ENCODE measurements around the gene GFM1.
A peak's percentile ranks its signal among the peaks of the same experiment; 100 is the strongest.

Gene GFM1

DNA sequence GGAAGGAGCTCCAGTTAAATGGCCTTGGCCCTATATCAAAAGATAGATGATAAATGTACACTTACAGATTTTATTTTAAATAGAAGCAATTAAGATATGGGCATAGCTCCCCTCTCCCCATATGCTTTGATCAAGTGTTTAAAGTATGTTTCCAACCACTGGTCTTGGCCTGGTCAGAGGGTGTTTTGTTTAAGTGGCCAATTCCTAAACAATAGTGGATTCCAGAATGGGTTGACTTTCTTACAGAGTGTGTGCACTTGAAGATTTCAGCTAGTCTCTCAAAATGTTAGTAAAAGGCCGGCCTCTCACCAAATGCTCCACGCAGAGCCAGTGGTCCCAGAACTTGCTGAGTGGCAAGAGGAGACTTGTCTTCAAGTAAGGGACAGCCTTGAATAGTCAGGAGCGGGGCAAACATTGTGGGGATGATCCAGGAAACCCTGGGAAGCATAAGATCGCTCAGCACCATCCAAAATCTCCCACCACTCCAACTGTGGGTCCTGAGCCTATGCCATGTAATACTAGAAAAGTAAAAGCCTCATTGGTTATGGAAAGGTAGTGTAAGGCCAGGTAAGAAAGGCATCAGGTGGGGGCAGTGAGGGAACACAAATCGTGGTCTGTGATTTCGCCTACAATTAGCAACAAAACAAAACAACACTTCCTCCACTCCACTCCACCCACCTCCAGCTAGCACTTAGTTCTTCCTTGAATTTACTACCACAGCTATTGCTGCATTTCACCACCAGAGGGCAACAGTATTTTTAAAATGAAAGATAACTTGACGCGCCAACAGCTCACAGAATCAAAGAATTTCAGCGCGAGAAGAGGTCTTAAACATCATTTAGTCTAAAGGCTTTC, 83.1 kb downstream of the GFM1 start:
- no peak overlapping the region for H3K4me3 ChIP-seq (ENCODE audit: low read length)
- TF ChIP-seq ZNF274 (IDR thresholded peaks at IDR 0.05; ENCODE audit: low read depth, low read length): no peak

DNA sequence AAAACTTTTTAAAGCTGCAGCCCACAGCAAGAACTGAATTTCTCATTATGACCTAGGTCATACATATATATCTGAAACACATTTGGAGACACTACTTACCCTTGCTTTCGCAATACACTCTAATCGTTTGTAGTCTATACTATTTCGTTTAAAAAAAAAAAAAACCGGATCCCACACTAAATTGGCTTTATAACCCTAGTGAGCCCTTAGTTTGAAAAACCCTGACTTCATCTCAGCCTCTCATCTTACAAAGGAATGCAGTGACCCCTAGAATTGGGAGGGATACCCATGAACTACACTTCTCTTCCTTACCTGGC, 83.7 kb downstream of the GFM1 start:
- no peak overlapping the region for H3K4me3 ChIP-seq (ENCODE audit: low read length)
- TF ChIP-seq ZNF274 (IDR thresholded peaks at IDR 0.05; ENCODE audit: low read depth, low read length): no peak

- no peak for TF ChIP-seq ZNF274 (IDR thresholded peaks at IDR 0.05; ENCODE audit: low read depth, low read length)
- H3K4me3 ChIP-seq (ENCODE audit: low read length): no peak overlapping the region
These were observed 84.5 kb downstream of the GFM1 start for GRCh38 chr3:158728851-158729250.

GRCh38 chr3:158731486-158731885, 87.2 kb downstream of the GFM1 start:
- H3K4me3 ChIP-seq (ENCODE audit: low read length): peak overlapping the region; percentile 47; the same call in 1 of the 2 replicates

GRCh38 chr3:158731938-158732855, 87.9 kb downstream of the GFM1 start, which contains the start of gene RARRES1:
Gene RARRES1, minus strand, starts transcription at chr3:158732457. Its CDS starts 42 bp downstream, at chr3:158732415.
- peak within 1 kb of the TSS; percentile 47; the same call in 1 of the 2 replicates for H3K4me3 ChIP-seq (ENCODE audit: low read length)
- no peak for TF ChIP-seq ZNF274 (IDR thresholded peaks at IDR 0.05; ENCODE audit: low read depth, low read length)

More at GRCh38 chr3:158731486-158731885, 87.2 kb downstream of the GFM1 start:
- TF ChIP-seq ZNF274 (IDR thresholded peaks at IDR 0.05; ENCODE audit: low read depth, low read length): no peak

DNA sequence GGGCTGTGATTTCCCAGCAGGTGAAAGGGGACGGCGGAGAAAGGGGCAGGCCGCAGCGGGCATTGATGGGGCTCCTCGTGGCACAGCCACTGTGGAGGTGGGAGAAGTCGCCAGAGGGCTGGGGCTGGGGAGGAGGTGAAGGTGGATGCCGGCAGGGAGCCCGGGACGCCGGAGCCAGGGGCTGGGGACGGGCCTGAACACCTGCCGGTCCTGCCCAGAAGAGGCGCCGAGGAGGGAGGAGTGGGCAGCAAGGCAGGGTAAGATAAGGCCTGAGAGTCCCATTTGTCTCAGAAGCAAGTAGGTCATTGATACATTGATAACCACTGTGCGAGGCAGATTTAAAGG, 88.5 kb downstream of the GFM1 start:
- no peak overlapping the region for H3K4me3 ChIP-seq (ENCODE audit: low read length)
- no peak for TF ChIP-seq ZNF274 (IDR thresholded peaks at IDR 0.05; ENCODE audit: low read depth, low read length)

DNA sequence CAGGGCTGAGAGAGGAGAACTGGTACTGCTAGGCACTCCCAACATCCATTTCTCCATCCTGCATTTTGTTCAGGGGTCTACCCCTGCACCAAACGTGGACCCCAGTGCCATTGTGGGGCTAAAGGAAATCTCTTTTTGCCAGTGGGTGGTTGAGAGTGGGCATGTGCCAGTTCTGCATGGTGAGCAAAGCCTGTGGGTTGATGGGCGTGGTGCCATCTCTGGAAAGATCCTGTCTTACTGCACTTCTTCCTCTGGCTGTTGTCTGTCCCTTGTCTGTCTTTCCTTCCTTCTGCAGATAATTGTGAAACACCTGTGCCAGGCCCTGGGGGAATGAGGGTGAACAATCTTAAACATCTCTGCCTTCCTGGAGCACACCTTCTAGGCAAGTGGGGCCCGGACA, 89.3 kb downstream of the GFM1 start:
- no peak overlapping the region for H3K4me3 ChIP-seq (ENCODE audit: low read length)
- no peak for TF ChIP-seq ZNF274 (IDR thresholded peaks at IDR 0.05; ENCODE audit: low read depth, low read length)

DNA sequence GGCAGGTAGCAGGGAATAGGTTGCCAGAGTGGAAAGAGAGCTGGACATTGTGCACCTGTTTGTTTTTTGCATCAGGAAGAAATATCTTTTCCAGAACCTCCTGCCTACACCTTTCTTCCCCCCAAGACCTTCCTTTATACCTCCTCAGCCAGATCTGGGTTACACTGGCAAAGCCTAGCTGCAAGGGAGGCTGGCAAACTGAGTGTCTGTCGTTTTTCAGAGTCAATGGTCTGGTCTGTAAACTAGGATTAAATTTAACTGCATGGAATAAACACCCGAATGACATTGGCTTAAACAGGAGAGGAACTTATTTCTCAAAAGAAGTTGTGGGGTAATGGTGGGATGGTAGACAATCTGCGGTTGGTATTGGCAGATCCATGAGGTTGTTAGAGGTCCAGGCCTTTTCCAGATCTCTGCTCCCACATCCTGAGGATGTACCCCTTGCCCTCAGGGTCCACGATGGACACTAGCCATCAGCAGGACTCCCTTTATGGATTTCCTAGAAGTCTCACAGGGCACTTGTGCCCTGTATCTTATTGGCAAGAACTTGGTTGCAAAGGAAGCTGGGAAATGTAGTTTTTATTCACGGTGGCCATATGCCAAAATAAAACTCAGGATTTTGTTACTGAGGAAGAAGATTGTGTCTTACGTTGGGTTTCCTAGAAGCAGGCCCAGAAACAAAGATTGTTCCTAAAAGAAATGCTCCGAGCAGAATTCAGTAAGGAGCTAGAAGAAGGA, 91.1 kb downstream of the GFM1 start:
- H3K4me3 ChIP-seq (ENCODE audit: low read length): no peak overlapping the region
- TF ChIP-seq ZNF274 (IDR thresholded peaks at IDR 0.05; ENCODE audit: low read depth, low read length): no peak

DNA sequence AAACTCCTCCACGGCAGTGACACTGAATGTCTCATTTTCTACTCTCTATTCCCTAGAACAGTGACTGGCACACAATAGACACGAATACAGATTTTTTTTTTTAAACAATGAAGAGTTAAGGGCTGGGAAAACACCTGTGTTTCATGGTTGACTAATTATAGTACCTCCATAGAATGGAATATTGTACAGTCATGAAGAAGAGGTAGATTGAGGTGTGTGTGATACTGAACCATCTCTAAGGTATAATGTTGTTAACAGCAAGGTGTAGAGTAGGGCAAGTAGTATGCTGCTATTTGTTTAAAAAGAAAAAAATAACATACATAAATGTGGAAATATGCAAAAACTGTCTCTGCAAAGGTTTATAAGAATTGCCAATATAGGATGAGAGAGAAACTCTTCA, 93.1 kb downstream of the GFM1 start:
- no peak for TF ChIP-seq ZNF274 (IDR thresholded peaks at IDR 0.05; ENCODE audit: low read depth, low read length)
- no peak overlapping the region for H3K4me3 ChIP-seq (ENCODE audit: low read length)

DNA sequence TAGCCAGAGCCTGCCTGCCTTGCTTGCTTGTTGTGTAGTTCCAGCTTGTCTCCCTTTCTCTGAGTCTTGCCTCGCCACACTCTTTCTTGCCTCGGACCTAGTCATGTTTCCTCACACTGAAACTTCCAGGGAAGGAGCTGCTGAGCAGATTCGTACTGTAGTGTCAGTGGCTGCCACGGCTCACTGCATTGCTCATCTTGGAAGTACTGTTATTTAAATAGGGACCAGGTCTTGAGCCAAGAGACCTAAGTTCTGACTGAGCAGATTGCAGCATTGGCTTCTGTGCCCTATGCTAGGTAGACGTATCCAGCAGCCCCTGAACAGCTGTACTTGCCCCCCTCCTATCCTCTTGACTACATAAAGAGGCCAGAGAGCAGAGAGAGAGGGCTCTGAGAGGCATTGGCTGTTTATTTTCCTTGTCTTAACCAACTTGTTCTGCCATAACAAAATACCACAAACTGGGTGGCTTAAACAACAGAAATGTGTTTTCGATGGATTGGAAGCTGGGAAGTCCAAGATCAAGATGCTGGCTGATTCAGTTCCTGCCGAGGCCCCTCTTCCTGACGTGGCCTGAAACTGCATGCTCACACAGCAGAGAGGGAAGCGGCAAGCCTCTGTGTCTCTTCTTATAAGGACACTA, 93.8 kb downstream of the GFM1 start:
- no peak for TF ChIP-seq ZNF274 (IDR thresholded peaks at IDR 0.05; ENCODE audit: low read depth, low read length)
- no peak overlapping the region for H3K4me3 ChIP-seq (ENCODE audit: low read length)

GRCh38 chr3:158738653-158739052, 94.3 kb downstream of the GFM1 start:
- no peak overlapping the region for H3K4me3 ChIP-seq (ENCODE audit: low read length)
- no peak for TF ChIP-seq ZNF274 (IDR thresholded peaks at IDR 0.05; ENCODE audit: low read depth, low read length)

GRCh38 chr3:158739078-158739477, 94.8 kb downstream of the GFM1 start:
- no peak overlapping the region for H3K4me3 ChIP-seq (ENCODE audit: low read length)
- no peak for TF ChIP-seq ZNF274 (IDR thresholded peaks at IDR 0.05; ENCODE audit: low read depth, low read length)

GRCh38 chr3:158739661-158740060, 95.3 kb downstream of the GFM1 start:
- H3K4me3 ChIP-seq (ENCODE audit: low read length): no peak overlapping the region
- TF ChIP-seq ZNF274 (IDR thresholded peaks at IDR 0.05; ENCODE audit: low read depth, low read length): no peak
